Forelimb muscle (tissue), 1 donor: Measurements from ENCODE around the gene MLN. TPM values are rescaled to one million over a fixed set of nuclear protein-coding genes. Genes with fewer than 3 reads are reported as not detected.

Experiments
- DNase-seq: peaks from one replicate; pipeline ENCODE4 v3.0.0-alpha.2; 2013; ENCODE audit warnings: low read depth
- polyA plus RNA-seq: library from polyadenylated mRNA; unstranded; fragments of 120-200 nt; gene quantifications from one replicate; pipeline ENCODE4 v1.2.1, GENCODE V29; 2013; ENCODE audit not compliant: insufficient read length

The MLN gene
- polyA plus RNA-seq, 1 donor = not detected

- no peak for DNase-seq
Measured at GRCh38 chr6:33813990-33814985, 10.5 kb upstream of the MLN start.

GRCh38 chr6:33813246-33813904 lies 9.6 kb upstream of the MLN start:
- no peak for DNase-seq

GRCh38 chr6:33812669-33813068 lies 8.9 kb upstream of the MLN start:
- DNase-seq = no peak

GRCh38 chr6:33809594-33809993 lies 5.8 kb upstream of the MLN start:
- DNase-seq = no peak

- DNase-seq = no peak
Measured at GRCh38 chr6:33808641-33809180, 4.9 kb upstream of the MLN start.

GRCh38 chr6:33807606-33808005 lies 3.8 kb upstream of the MLN start:
- no peak for DNase-seq

GRCh38 chr6:33806841-33807240 lies 3.0 kb upstream of the MLN start:
- DNase-seq = no peak

GRCh38 chr6:33802186-33802958 lies 1.4 kb downstream of the MLN start:
- DNase-seq = no peak

GRCh38 chr6:33801611-33802010 lies 2.2 kb downstream of the MLN start:
- DNase-seq = no peak

- no peak for DNase-seq
Measured at GRCh38 chr6:33800248-33800969, 3.4 kb downstream of the MLN start.

GRCh38 chr6:33799454-33800113 lies 4.2 kb downstream of the MLN start:
- DNase-seq = no peak

GRCh38 chr6:33798343-33798848 lies 5.4 kb downstream of the MLN start:
- DNase-seq = no peak

GRCh38 chr6:33797626-33798342 lies 6.0 kb downstream of the MLN start:
- no peak for DNase-seq

- DNase-seq = no peak
Measured at GRCh38 chr6:33794910-33795623, 8.7 kb downstream of the MLN start.

GRCh38 chr6:33792981-33793380 lies 10.8 kb downstream of the MLN start:
- no peak for DNase-seq

- no peak for DNase-seq
Measured at GRCh38 chr6:33791620-33792019, 12.2 kb downstream of the MLN start.

GRCh38 chr6:33790910-33791309 lies 12.9 kb downstream of the MLN start:
- DNase-seq = no peak

- no peak for DNase-seq
Measured at GRCh38 chr6:33790379-33790778, 13.4 kb downstream of the MLN start.

- DNase-seq = no peak
Measured at GRCh38 chr6:33789550-33789895, 14.3 kb downstream of the MLN start.
